Mesothelial cell of epicardium (in vitro differentiated cells): ENCODE data around the gene WNK2. TPM values are rescaled to one million over a fixed set of nuclear protein-coding genes. Genes with fewer than 3 reads are reported as not detected.

ENCODE experiments used
- DNase-seq, 2 experiments: peaks; one replicate each; pipeline ENCODE4 v3.0.0; 2021; ENCODE audit warnings: low spot score in 2 of 2; ENCODE audit not compliant: unreplicated experiment in 2 of 2
- H3K27ac Mint-ChIP-seq: 2 replicates; pipeline ENCODE4 v1.8.0; 2021; ENCODE audit warnings: mixed read lengths
- H3K27me3 Mint-ChIP-seq: 2 replicates; pipeline ENCODE4 v1.8.0; 2021; ENCODE audit warnings: low read depth, mixed read lengths
- H3K36me3 Mint-ChIP-seq: 2 replicates; pipeline ENCODE4 v1.8.0; 2021; ENCODE audit warnings: mixed read lengths
- H3K4me1 Mint-ChIP-seq: 2 replicates; pipeline ENCODE4 v1.8.0; 2021; ENCODE audit warnings: mixed read lengths
- H3K4me3 Mint-ChIP-seq: 2 replicates; pipeline ENCODE4 v1.8.0; 2021; ENCODE audit warnings: mild to moderate bottlenecking, moderate library complexity, mixed read lengths
- H3K9me3 Mint-ChIP-seq: 2 replicates; pipeline ENCODE4 v1.8.0; 2021; ENCODE audit warnings: mixed read lengths
- total RNA-seq: library from RNA; stranded (reverse); gene quantifications from 3 replicates; pipeline ENCODE4 v1.2.1, GENCODE V29; 2021
- TF ChIP-seq, protein P1 (sequence below): fragments of 200-600 bp; sonication (generic); IDR thresholded peaks from one replicate; pipeline ENCODE4 v1.5.0; 2021; ENCODE audit warnings: antibody characterized with exemption; ENCODE audit not compliant: unreplicated experiment

Gene WNK2
- total RNA-seq, 1 donor from 2014 or later: 66.0 TPM

DNA sequence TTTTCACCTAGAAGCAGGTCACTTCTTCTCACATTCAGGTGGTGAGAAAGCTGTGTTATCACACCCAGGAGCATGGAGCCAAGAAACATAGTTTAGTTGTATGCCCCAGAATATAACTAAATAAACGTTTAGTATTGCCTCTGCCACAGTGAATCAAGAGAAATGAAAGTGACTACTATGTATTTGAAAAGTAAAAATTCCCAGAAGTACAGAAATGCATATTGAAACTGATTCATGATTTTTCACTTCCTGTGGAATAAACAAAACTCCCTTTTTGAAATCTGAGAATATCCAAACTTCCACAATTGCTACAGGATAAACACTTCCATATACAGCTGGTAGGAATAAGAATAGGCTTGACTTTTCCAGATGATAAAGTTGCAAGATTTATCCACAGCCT lies 34.6 kb upstream of the WNK2 start:
- Mint-ChIP-seq H3K9me3 (peaks cover 4% of the 10 kb centered on the region), H3K4me1 (peaks cover 2% of the 10 kb centered on the region), H3K36me3 (no peaks in the 10 kb centered on the region), H3K27me3 (no peaks in the 10 kb centered on the region), H3K4me3 (no peak overlapping the region), H3K27ac (no peak overlapping the region)
- TF ChIP-seq, protein P1, sequence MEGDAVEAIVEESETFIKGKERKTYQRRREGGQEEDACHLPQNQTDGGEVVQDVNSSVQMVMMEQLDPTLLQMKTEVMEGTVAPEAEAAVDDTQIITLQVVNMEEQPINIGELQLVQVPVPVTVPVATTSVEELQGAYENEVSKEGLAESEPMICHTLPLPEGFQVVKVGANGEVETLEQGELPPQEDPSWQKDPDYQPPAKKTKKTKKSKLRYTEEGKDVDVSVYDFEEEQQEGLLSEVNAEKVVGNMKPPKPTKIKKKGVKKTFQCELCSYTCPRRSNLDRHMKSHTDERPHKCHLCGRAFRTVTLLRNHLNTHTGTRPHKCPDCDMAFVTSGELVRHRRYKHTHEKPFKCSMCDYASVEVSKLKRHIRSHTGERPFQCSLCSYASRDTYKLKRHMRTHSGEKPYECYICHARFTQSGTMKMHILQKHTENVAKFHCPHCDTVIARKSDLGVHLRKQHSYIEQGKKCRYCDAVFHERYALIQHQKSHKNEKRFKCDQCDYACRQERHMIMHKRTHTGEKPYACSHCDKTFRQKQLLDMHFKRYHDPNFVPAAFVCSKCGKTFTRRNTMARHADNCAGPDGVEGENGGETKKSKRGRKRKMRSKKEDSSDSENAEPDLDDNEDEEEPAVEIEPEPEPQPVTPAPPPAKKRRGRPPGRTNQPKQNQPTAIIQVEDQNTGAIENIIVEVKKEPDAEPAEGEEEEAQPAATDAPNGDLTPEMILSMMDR: no peak
- DNase-seq: no peak

DNA sequence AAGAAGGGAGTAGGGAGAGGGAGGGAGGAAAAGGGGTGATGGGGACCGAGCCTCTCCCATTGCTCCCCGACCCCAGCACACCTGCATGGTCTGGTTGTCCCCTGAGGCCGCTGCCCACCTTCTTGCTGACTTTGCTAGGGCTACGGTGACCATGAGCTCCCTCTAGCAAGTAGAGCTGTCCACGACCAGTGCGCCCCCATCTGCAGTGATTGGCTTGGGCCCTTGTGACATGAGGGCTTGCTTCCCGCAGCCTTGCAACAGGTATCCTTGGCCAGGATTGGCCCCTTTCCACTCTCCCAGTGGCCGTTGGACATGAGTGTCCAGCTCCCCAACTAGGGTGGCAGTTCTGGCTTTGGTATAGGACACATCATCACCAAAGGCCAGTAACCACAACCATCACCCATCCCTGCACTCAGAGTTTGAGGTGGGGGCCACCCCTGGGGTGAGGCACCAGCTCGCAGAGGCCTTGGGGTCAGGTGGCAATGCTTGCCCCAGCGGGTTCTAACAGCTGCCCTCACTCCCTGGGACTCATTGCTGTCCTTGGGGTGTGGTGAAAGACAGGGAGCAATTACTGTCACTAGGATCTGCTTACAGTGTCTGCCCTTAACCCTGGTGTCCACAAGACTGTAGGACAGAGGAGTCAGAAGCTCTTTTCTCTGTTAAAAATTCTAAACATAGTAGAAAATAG lies 32.7 kb upstream of the WNK2 start:
- TF ChIP-seq, protein P1: no peak
- H3K36me3 Mint-ChIP-seq: no peaks in the 10 kb centered on the region
- H3K4me1 Mint-ChIP-seq: no peaks in the 10 kb centered on the region
- H3K27me3 Mint-ChIP-seq: no peaks in the 10 kb centered on the region
- H3K4me3 Mint-ChIP-seq: no peak overlapping the region
- H3K27ac Mint-ChIP-seq: no peak overlapping the region
- H3K9me3 Mint-ChIP-seq: peaks cover 4% of the 10 kb centered on the region
- no peak for DNase-seq

DNA sequence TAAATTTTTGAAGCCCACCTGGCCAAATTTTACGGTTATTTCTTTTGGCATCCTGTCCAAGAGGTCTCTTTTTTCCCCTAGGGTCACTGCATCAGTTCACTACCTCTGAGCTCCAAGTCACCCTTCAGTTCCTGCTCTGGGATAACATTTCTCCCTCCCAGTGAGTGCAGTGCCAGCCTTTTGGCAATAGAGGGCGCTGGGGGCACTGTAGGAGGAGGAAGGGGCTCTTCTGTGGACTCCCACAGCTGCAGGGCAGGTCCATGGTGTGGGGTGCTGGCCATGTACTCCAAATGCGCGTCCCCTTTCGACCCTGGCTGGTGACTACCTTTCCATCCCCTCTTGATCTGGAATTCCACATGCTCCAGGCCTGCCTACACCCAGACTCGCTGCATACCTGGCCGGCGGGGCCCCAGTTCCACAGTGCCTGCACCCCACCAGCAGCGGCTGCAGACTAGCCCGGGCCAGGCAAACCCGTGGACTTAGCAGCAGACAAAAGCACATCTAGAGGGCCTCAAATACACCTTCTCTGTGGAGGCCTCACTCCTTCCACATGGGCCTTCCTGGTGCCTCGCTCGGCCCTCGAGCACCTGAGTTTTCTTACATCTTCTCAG lies 29.5 kb upstream of the WNK2 start:
- H3K9me3 Mint-ChIP-seq: peaks cover 1% of the 10 kb centered on the region
- H3K27me3 Mint-ChIP-seq: no peaks in the 10 kb centered on the region
- H3K27ac Mint-ChIP-seq: no peak overlapping the region
- DNase-seq: no peak
- H3K36me3 Mint-ChIP-seq: no peaks in the 10 kb centered on the region
- H3K4me3 Mint-ChIP-seq: no peak overlapping the region
- TF ChIP-seq, protein P1: no peak
- no peaks in the 10 kb centered on the region for H3K4me1 Mint-ChIP-seq

DNA sequence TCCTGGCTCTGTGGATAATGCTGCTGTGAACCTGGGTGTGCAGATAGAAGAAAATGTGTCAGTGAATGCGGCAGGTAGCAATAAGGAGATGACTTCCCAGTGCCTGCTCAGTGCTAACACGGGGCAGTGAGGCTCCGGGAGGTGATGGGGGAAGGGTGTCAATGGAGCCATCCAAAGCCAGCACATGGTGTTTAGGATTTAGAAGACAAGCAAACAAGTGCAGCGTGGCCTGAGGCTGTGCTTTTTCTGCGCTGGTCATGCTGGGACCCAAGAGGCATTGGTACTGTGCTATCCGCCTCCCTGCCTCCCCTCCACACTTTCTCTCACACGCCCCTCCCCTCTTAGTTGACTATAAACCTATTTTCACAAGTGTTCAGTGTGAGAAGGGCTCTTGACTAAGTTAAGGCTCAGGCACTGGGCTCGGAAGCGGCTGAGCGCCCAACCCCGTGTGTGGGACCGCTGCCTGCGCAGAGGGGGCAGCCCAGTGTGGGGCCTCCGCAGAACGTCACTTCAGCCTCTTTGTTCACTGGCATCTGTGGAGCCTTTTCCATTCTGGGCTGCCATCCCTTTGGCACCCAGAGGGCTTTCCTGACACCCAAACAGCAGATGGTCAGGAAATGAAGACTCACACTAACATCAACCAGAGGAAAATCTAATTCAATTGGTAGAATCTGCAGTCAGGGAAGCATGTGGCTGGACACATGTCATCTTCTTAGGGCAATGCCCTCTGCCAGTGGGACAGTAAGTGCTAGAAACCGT lies 28.0 kb upstream of the WNK2 start:
- Mint-ChIP-seq H3K4me1 (peaks cover 5% of the 10 kb centered on the region), H3K36me3 (no peaks in the 10 kb centered on the region), H3K9me3 (no peaks in the 10 kb centered on the region), H3K4me3 (no peak overlapping the region), H3K27me3 (no peaks in the 10 kb centered on the region), H3K27ac (no peak overlapping the region)
- DNase-seq: no peak
- TF ChIP-seq, protein P1: no peak

DNA sequence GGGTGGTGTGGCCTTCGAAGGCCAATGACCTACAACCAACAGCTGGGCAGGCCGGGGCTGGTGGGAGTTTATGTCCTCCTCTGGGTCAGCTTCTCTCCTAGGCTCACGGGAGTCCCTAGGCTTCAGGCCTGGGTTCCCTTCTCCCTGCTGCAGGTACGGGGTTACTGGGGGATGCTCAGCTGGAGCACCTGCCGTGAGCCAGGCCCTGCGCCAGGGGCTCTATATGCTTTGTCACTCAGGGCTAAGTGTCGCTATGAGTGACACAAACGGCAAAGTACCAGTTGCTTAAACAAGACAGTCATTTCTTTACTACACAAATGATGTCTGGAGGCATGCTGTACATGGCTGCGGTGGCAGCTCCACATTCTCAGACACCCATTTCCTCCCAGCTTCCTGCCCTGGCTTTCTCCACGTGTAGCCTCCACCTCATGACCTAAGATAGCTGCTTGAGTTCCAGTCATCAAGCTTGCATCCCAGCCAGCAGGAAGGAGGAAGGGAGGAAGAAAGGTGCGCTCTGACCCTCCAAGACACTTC lies 27.4 kb upstream of the WNK2 start:
- Mint-ChIP-seq H3K4me1 (peaks cover 5% of the 10 kb centered on the region), H3K36me3 (no peaks in the 10 kb centered on the region), H3K9me3 (no peaks in the 10 kb centered on the region), H3K27ac (no peak overlapping the region), H3K27me3 (no peaks in the 10 kb centered on the region), H3K4me3 (no peak overlapping the region)
- no peak for DNase-seq
- TF ChIP-seq, protein P1: no peak
